NCI-H2107 treated with DMSO at 0.1 percent for 48 hours (cell line): ENCODE data around the gene EVX2.

Source experiments
- DNase-seq: peaks from one replicate; lab custom pipeline; 2025; ENCODE audit not compliant: unreplicated experiment; lab: John Stamatoyannopoulos, UW

Gene EVX2

GRCh38 chr2:176107731-176108181 lies 24.0 kb upstream of the EVX2 start:
- no peak for DNase-seq

DNA sequence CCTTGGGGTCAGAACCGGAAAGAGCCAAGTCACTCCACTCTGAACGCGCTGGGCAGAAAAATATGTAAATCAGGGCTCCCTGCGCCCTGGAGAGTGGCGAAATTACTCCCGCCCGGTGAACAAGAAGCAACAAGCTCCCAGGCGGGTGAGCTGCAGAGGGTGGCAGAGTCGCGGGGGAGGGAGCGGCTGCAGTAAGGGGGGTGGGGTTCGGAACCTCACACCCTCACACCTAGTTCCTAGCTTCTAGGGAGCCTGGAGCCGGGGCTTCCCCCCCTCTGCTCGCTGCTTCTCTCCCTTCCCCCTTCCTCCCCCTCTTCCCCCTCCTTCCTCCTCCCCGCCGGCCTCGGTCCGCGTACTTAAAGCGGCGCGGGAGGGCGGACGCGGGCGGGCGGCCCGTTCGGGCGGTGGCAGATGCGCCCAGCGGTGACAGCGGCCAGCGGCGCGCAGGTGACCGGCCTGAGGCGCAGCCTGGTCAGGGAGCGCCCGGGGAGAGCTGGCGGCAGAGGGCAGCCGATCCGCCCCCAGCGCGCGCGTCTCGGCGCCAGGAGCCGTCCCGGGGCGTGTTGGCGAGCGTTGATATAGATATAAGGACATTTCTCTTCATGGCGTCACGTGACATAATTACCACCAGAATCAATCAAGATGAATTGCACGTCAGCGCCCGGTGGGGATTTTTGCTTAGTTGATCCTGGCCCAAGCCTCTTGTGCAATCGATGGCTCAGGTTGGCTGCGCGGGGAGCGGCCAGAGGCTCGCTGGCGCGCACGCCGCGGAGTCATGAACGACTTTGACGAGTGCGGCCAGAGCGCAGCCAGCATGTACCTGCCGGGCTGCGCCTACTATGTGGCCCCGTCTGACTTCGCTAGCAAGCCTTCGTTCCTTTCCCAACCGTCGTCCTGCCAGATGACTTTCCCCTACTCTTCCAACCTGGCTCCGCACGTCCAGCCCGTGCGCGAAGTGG lies 23.1 kb upstream of the EVX2 start, which contains the start of gene HOXD11:
Gene HOXD11, plus strand, starts transcription at position 700 of the 959 bp plus-strand sequence. Its CDS starts 76 bp downstream, at position 776.
- DNase-seq = no peak

DNA sequence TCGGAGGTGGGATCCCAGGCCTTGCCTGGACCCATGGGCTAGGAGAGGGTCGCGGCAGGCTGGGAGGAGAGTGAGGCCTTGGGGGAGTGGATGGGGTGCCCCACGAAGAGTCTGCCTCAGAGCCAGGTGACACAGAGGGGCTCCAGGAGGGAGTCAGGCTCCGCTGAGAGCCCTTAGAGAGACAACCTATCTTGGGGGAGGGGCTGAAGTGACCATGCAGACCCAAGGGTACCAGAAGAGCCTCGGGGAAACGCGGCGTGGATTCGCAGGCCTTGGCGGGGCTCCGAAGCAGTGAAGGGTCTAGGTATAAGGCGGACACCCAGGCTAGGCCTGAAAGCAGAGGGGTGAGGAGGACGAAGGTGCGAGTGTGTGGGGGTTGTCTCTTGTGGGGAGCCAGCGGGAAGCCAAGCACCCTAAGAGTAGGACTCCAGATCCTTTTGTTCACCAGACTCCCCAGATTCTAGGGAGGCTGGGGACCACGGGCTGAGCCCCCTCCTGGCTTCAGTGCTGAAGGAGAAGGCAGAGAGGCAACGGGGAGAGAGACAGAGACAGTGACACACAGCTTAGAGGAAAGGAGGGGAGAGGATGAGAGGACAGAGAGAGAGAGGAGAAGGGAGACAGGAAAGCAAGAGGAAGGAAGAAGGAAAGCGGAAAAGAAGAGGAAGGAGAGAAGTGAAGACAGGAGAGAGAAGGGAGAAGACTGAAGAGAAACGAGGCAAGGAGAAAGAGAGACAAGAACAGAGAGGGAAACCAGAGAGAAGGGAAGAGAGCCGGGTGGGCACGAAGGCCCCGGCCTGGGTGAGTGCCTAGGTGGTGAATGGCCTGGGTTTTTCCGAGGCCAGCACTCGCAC lies 22.2 kb upstream of the EVX2 start:
- no peak for DNase-seq

DNA sequence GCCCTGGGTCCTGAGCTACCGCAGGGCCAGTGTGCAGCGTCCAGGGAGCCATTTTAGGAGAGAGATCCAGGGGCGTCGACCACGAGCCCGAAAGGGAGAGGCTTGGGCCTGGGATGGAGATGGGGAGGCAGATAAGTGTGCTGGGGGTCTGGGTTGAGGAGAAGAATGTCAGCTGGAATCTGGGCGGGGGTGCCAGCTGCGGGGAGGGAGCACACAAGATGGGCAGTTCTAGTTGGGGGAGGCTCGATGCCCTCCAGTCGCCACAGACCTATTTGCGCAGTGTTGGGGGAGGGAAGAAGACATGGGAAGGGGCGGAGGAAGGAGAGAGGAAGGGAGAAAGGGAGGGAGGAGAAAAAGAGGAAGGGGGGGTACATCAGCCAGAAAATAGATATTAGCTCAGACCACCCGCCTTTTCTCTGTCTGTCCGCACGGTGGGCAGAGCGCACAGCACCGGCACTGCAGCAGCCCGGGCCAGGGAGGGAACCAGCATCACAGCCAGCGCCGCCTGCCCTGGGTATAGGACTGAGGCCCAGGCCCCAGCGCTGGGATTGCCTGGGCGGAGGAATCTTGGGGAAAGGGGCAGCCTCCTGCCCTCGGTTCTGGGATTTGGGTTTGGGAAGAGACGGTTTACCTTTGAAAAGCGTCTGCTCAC lies 21.4 kb upstream of the EVX2 start:
- DNase-seq = no peak

DNA sequence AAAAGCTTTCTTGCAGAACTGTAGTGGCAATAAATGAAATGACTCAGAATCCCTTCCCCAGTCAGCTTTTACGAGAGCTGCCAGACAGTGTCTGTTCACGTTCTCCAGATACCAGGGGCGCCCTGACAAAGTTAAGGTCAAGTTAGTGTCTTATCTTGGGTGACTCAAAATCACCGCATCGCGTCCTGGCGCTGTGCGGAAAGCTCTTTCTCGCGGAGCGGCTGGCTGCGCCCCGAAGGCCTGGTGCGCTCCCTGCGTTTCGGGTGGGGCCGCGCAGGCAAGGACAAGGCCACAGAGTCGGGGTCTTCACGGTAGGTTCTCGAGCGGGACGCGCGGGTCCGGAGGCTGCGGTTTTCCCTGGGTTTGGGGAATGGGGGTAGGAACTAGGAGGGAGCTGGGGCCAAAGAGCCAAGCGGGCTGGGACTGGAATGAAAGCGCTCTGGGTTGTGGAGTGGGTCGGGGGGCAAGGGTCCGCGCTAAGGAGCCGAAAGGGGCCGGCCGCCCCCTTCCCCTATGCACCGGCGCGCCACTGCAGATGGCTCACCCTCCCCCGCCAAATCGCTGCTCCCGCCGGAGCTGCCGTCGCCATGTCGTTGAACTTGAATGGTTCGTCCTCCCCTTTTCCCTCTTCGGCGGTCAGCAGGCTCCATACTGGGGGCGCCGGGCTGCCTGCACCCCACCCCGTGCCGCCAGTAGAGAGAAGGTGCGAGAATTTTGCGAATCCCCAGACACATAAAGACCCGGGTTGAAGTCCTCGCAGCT lies 20.7 kb upstream of the EVX2 start:
- DNase-seq = no peak

DNA sequence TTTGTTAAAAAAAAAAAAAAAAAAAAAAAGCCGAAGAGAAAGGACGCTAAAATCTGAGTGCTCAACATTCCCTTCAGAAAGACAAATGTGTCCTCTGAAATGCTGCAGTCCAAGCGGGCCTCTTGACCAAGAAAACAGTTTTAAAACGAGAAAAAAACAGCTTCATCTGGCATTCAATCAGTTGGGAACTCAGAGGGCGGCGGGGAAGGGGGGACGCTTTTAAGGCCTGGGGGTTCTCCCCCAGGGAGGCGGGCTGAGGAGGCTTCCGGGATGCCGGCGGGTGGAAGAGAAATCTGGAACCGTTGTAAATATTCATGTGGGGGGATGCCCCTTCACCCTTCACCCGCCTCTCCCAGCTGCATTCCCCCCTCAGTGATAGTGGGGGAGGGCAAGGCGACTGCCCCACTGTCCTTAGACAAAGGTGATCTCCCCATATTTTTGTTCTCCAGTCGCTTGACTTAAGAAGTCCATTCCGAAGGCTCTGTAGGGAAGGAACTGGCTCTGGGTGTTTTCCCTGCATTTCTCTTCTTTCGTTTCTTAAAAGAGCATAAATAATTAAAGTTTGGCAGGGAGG lies 20.1 kb upstream of the EVX2 start:
- DNase-seq = no peak

DNA sequence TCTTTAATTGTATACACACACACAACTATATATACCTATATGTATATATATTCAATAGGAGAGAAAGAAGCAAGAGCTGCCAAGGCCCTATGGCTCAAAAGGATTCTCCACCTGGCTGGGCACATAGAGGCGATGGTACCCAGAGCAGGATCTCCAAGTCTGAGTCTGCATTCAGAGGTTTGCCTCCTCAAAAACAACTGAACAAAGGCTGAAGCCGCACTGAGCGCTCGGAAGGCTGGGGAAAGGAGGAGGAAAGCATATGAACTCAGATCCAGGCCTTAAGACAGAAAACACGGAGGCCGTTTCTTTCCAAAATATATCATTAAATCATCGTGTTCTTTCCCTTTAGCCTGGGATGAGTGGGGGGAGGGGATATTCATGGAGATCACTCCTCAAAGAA lies 19.4 kb upstream of the EVX2 start:
- DNase-seq = no peak

DNA sequence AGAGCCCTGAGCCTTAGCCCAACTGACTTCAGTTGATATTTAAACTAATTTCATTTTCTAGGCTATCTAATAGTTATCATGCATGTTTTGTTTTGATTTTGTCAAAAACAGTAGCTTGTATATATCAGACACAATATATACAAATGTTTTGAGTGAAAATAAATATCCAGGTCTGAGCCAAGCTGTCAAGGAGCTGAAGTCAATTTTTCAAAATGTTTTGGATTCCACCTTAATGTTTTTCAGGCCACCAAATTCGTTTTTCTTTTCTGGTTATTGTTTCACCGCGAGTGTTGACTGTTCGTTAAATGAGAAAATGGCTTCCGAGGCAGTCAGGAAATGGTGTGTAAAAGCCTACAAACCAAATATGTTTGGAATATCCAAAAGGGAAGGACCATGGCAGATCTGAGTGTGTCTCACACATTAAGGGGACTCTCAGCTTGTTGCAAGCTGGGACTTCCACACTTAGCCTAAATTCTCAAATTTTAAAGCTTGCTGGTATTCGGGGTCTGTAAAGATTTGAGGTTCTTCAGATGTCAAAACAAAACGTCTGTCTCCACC lies 18.6 kb upstream of the EVX2 start:
- no peak for DNase-seq

DNA sequence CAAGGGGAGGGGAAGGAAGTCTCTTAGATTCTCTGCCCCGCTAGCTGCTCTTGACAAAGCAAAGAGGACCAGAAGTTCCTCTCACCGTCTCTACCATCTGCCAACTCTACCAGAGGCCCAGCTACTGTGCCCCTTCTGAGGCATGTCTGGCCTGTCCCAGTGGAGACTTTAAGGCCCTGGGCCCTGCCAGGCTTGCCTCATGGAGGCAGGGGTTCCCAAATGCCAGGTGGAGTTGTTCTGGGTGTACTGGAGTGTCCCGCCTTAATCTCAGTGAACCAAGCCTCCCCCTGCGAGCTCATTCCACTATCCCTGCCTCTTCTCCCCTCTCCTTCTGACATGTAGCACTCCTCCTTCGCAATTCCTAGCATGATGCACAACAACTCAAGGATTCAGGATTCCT lies 18.1 kb upstream of the EVX2 start:
- no peak for DNase-seq

GRCh38 chr2:176101216-176101830 lies 17.6 kb upstream of the EVX2 start:
- DNase-seq = no peak

DNA sequence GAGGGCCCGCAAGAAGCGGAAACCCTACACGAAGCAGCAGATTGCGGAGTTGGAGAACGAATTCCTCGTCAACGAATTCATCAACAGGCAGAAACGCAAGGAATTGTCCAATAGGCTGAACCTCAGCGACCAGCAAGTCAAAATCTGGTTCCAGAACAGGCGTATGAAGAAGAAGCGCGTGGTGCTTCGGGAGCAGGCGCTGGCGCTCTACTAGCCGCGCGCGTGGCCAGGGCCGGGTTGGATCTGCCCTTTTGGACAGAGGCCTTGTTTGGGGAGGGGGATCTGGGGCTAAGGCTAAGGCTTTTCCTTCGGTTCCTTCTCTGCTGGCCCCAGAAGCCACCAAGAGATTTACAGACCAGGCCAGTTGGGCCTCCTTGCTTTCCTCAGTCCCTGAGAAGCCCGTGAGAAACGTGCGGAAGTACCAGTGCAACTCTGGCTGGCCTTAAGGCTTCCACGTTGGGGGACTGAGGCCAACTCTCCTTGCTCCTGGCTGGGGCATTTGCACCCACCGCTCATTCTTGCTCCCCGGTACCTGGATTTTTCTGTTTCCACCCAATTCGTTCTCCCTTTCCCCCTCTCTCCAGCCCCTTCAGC lies 16.9 kb upstream of the EVX2 start:
- DNase-seq = no peak

- DNase-seq = no peak
These were observed 16.2 kb upstream of the EVX2 start, which contains the start of gene HOXD12 for GRCh38 chr2:176099728-176100546. TSS of gene HOXD12 (plus strand) at chr2:176099795. CDS start at chr2:176099802, 7 bp downstream.

- no peak for DNase-seq
These were observed 15.5 kb upstream of the EVX2 start for GRCh38 chr2:176099159-176099727.

- no peak for DNase-seq
These were observed 14.8 kb upstream of the EVX2 start for GRCh38 chr2:176098366-176099158.

DNA sequence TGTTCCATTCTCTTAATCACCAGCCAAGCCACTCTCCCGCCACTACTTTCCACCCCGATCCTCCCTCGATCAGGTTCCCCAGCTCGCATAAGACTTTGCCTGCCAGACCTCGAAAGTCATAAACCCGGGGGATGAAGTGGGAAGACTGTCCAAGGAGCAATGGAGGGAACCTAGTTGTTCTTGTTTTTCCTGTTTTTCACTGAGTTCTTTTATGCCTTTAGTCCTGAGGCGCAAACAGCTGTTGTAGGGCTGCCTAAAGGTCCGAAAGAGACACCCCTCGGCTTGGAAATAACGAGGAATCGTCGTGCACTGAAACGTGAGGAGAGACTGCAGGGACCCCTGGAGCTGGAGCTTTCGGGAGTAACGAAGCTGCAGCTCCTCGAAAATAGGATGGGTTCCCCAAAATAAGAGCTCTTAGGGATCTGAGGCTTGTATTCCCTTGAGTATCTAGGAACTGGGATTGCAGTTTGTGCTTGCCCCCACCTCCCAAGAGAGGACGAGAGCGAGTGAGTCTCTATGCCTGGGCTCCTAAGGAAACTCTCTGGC lies 14.1 kb upstream of the EVX2 start:
- DNase-seq = no peak

DNA sequence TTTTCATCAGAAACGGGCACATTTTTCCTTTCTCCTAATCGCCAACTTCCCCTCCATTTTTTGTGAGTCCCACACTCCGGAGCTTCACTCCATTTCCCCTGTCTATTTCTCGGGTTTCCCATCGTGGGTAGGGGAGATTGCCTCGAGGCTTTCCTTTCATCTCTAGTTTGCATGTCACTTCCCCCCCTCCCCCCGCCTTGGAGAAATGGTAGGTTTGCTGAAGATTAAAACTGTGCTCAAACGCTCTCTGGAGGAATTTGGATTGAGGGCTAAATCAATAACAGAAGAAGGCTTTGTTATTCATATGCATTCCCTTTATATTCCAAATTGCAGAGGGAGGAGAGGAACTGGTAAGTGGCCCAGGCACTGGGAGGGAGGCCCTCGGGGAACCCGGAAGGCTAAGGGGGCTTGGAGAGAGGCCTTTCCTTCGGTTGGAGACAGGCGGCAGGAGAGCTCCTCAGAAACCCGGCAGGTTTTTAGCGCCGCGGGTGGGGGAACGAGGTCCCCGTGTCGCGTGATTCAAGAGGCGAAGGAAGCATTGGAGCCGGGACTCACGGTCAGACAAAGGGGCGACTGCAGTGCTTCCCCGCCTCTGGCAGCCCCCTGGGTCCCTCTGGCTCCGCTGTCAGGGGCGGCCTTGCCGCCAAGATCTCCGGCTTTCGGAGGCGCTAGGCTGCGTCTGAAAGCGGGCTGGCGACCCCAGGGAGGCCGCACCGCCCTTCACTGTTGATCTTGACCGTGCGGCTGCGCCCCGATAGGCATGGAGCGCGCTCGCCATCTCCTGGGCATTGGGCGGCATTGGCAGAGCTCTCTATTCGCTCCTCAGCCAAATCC lies 13.4 kb upstream of the EVX2 start:
- DNase-seq = no peak
